AG08396 (cell line): ENCODE results near the gene CAPS.
A peak's percentile ranks its signal among the peaks of the same experiment; 100 is the strongest.

Source experiments
- DNase-seq: peaks from one replicate; pipeline ENCODE4 v3.0.0; 2012; ENCODE audit warnings: low spot score, mixed read lengths

The CAPS gene

GRCh38 chr19:5891938-5892771, 21.9 kb upstream of the CAPS start:
- DNase-seq: peak; percentile 76

- no peak for DNase-seq
Measured at GRCh38 chr19:5892772-5893275, 21.2 kb upstream of the CAPS start.

- DNase-seq: no peak
Measured at GRCh38 chr19:5893296-5893903, 20.7 kb upstream of the CAPS start.

GRCh38 chr19:5893907-5894703, 19.9 kb upstream of the CAPS start:
- DNase-seq: no peak

- DNase-seq: no peak
Measured at GRCh38 chr19:5894704-5895349, 19.2 kb upstream of the CAPS start.

GRCh38 chr19:5895409-5895808, 18.6 kb upstream of the CAPS start:
- DNase-seq: no peak

GRCh38 chr19:5895890-5896289, 18.2 kb upstream of the CAPS start:
- DNase-seq: no peak

- DNase-seq: no peak
Measured at GRCh38 chr19:5896365-5897076, 17.5 kb upstream of the CAPS start.

GRCh38 chr19:5897189-5897969, 16.7 kb upstream of the CAPS start:
- no peak for DNase-seq

- no peak for DNase-seq
Measured at GRCh38 chr19:5899728-5900526, 14.1 kb upstream of the CAPS start.

GRCh38 chr19:5900976-5901375, 13.1 kb upstream of the CAPS start:
- no peak for DNase-seq

GRCh38 chr19:5903056-5903623, 10.9 kb upstream of the CAPS start:
- peak; percentile 58 for DNase-seq

GRCh38 chr19:5903624-5904351, 10.3 kb upstream of the CAPS start, which contains the start of gene NDUFA11:
NDUFA11 (minus strand) TSS chr19:5903790; CDS start chr19:5903708, 82 bp downstream.
- DNase-seq: peak; percentile 95

GRCh38 chr19:5904352-5905113, 9.5 kb upstream of the CAPS start, which contains the start of gene VMAC:
VMAC (plus strand) TSS chr19:5904872; CDS start chr19:5904891, 19 bp downstream.
- peak; percentile 99 for DNase-seq

GRCh38 chr19:5905114-5905778, 8.8 kb upstream of the CAPS start:
- no peak for DNase-seq

GRCh38 chr19:5907241-5907640, 6.8 kb upstream of the CAPS start:
- no peak for DNase-seq

GRCh38 chr19:5908773-5909442, 5.1 kb upstream of the CAPS start:
- no peak for DNase-seq
